ENCODE measurements around the gene EVPL. TPM values are rescaled to one million over a fixed set of nuclear protein-coding genes. Genes with fewer than 3 reads are reported as not detected.
A peak's percentile ranks its signal among the peaks of the same experiment; 100 is the strongest.
"Not testable (repeated sequence)": the region's sequence is repeated elsewhere in the genome, so short reads cannot be mapped to it uniquely, and the experiment has no call there.

The EVPL gene
- total RNA-seq, result 0.09 and 0.17 TPM in 2 replicates

GRCh38 chr17:76027159-76027839, at the start of gene EVPL:
Gene EVPL (minus strand): TSS chr17:76027306. CDS start chr17:76027198, 108 bp downstream.
- no peak for DNase-seq
- no peaks in the 10 kb centered on the region for H3K9me3 Mint-ChIP-seq
- no peaks in the 10 kb centered on the region for H3K36me3 Mint-ChIP-seq (ENCODE audit: low read depth)
- no peaks in the 10 kb centered on the region for H3K27me3 Mint-ChIP-seq
- H3K4me1 Mint-ChIP-seq, result peaks cover 10% of the 10 kb centered on the region
- no peak within 1 kb of the TSS for H3K27ac Mint-ChIP-seq
- intact Hi-C loops (cut with micrococcal nuclease), result no loop called here
- H3K4me3 Mint-ChIP-seq, result no peak within 1 kb of the TSS

GRCh38 chr17:76076146-76076764, 49.1 kb upstream of the EVPL start:
- H3K27ac Mint-ChIP-seq, result no peak overlapping the region
- peaks cover 4% of the 10 kb centered on the region for H3K36me3 Mint-ChIP-seq (ENCODE audit: low read depth)
- H3K4me3 Mint-ChIP-seq, result peak overlapping the region; percentile 85
- no peaks in the 10 kb centered on the region for H3K9me3 Mint-ChIP-seq
- intact Hi-C loops (cut with micrococcal nuclease), result loop anchor here (5.0 to 10.0 kb wide), 3 partner anchors 64 to 659 kb away; partner anchors contain the start of genes MFSD11, MRPL38 and SRSF2
- peak; percentile 68 for DNase-seq
- H3K27me3 Mint-ChIP-seq, result peaks cover 48% of the 10 kb centered on the region
- peaks cover 26% of the 10 kb centered on the region for H3K4me1 Mint-ChIP-seq

GRCh38 chr17:76075364-76076145, 48.4 kb upstream of the EVPL start:
- H3K27me3 Mint-ChIP-seq, result peaks cover 48% of the 10 kb centered on the region
- intact Hi-C loops (cut with micrococcal nuclease), result loop anchor here (5.0 to 10.0 kb wide), 3 partner anchors 63 to 659 kb away; partner anchors contain the start of genes MFSD11, MRPL38 and SRSF2
- H3K9me3 Mint-ChIP-seq, result no peaks in the 10 kb centered on the region
- H3K4me3 Mint-ChIP-seq, result peak overlapping the region; percentile 85
- peaks cover 4% of the 10 kb centered on the region for H3K36me3 Mint-ChIP-seq (ENCODE audit: low read depth)
- DNase-seq, result peak; percentile 70
- peaks cover 31% of the 10 kb centered on the region for H3K4me1 Mint-ChIP-seq
- no peak overlapping the region for H3K27ac Mint-ChIP-seq

GRCh38 chr17:76074390-76075363, 47.6 kb upstream of the EVPL start, which contains the start of gene GALR2:
Gene GALR2 (plus strand): TSS chr17:76074781. CDS start chr17:76074884, 103 bp downstream.
- peak within 1 kb of the TSS; percentile 53 for H3K4me3 Mint-ChIP-seq
- no peak within 1 kb of the TSS for H3K27ac Mint-ChIP-seq
- peaks cover 48% of the 10 kb centered on the region for H3K27me3 Mint-ChIP-seq
- H3K9me3 Mint-ChIP-seq, result no peaks in the 10 kb centered on the region
- no peak for DNase-seq
- intact Hi-C loops (cut with micrococcal nuclease), result loop anchor here (5.0 to 10.0 kb wide), 6 partner anchors 62 to 660 kb away; partner anchors contain the start of genes MFSD11, MRPL38, PRPSAP1 and SRSF2
- peaks cover 36% of the 10 kb centered on the region for H3K4me1 Mint-ChIP-seq
- peaks cover 6% of the 10 kb centered on the region for H3K36me3 Mint-ChIP-seq (ENCODE audit: low read depth)

- intact Hi-C loops (cut with micrococcal nuclease), result loop anchor here (1.0 to 10.0 kb wide), 6 partner anchors 8 to 662 kb away; partner anchors contain the start of genes MFSD11, MRPL38, PRPSAP1 and SRSF2
- H3K4me1 Mint-ChIP-seq, result peaks cover 36% of the 10 kb centered on the region
- DNase-seq, result peak; percentile 96
- H3K27ac Mint-ChIP-seq, result peak within 1 kb of the TSS; percentile 100
- no peaks in the 10 kb centered on the region for H3K9me3 Mint-ChIP-seq
- H3K4me3 Mint-ChIP-seq, result peak within 1 kb of the TSS; percentile 99
- H3K27me3 Mint-ChIP-seq, result peaks cover 29% of the 10 kb centered on the region
- peaks cover 17% of the 10 kb centered on the region for H3K36me3 Mint-ChIP-seq (ENCODE audit: low read depth)
Observed at GRCh38 chr17:76072148-76072858, 45.2 kb upstream of the EVPL start, which contains the start of gene SRP68. Gene SRP68 (minus strand): TSS chr17:76072517. CDS start chr17:76072491, 26 bp downstream.

- peak overlapping the region; percentile 99 for H3K4me3 Mint-ChIP-seq
- peaks cover 21% of the 10 kb centered on the region for H3K36me3 Mint-ChIP-seq (ENCODE audit: low read depth)
- intact Hi-C loops (cut with micrococcal nuclease), result loop anchor here (1.0 to 10.0 kb wide), 7 partner anchors 7 to 663 kb away; partner anchors contain the start of genes EXOC7, MFSD11, MRPL38 and PRPSAP1
- peaks cover 32% of the 10 kb centered on the region for H3K4me1 Mint-ChIP-seq
- H3K27me3 Mint-ChIP-seq, result peaks cover 23% of the 10 kb centered on the region
- H3K9me3 Mint-ChIP-seq, result no peaks in the 10 kb centered on the region
- peak; percentile 74 for DNase-seq
- peak overlapping the region; percentile 100 for H3K27ac Mint-ChIP-seq
Observed at GRCh38 chr17:76071531-76072147, 44.5 kb upstream of the EVPL start.

GRCh38 chr17:76065775-76066174, 38.7 kb upstream of the EVPL start:
- peaks cover 24% of the 10 kb centered on the region for H3K4me1 Mint-ChIP-seq
- no peaks in the 10 kb centered on the region for H3K27me3 Mint-ChIP-seq
- no peaks in the 10 kb centered on the region for H3K9me3 Mint-ChIP-seq
- H3K36me3 Mint-ChIP-seq (ENCODE audit: low read depth), result peaks cover 61% of the 10 kb centered on the region
- H3K4me3 Mint-ChIP-seq, result no peak overlapping the region
- no peak for DNase-seq
- intact Hi-C loops (cut with micrococcal nuclease), result no loop called here
- H3K27ac Mint-ChIP-seq, result peak overlapping the region; percentile 9

- peak overlapping the region; percentile 71 for H3K27ac Mint-ChIP-seq
- intact Hi-C loops (cut with micrococcal nuclease), result loop anchor here (1.0 kb wide), 1 partner anchor 8 kb away; the partner anchor contains the start of gene SRP68
Observed at GRCh38 chr17:76063875-76064546, 36.9 kb upstream of the EVPL start.

GRCh38 chr17:76058264-76058663, 31.2 kb upstream of the EVPL start:
- DNase-seq; H3K27me3 Mint-ChIP-seq; H3K9me3 Mint-ChIP-seq; H3K27ac Mint-ChIP-seq; H3K4me3 Mint-ChIP-seq; intact Hi-C loops (cut with micrococcal nuclease): not testable (repeated sequence)
- Mint-ChIP-seq H3K36me3 (ENCODE audit: low read depth) (peaks cover 66% of the 10 kb centered on the region), H3K4me1 (peaks cover 15% of the 10 kb centered on the region)

More at GRCh38 chr17:76063875-76064546, 36.9 kb upstream of the EVPL start:
- H3K36me3 Mint-ChIP-seq (ENCODE audit: low read depth), result peaks cover 68% of the 10 kb centered on the region
- H3K4me3 Mint-ChIP-seq, result peak overlapping the region; percentile 28
- no peaks in the 10 kb centered on the region for H3K9me3 Mint-ChIP-seq
- peak; percentile 80 for DNase-seq
- no peaks in the 10 kb centered on the region for H3K27me3 Mint-ChIP-seq
- peaks cover 18% of the 10 kb centered on the region for H3K4me1 Mint-ChIP-seq

- Mint-ChIP-seq H3K4me3 (no peak overlapping the region), H3K27me3 (no peaks in the 10 kb centered on the region), H3K27ac (no peak overlapping the region), H3K9me3 (no peaks in the 10 kb centered on the region), H3K36me3 (ENCODE audit: low read depth) (peaks cover 63% of the 10 kb centered on the region), H3K4me1 (peaks cover 15% of the 10 kb centered on the region)
- intact Hi-C loops (cut with micrococcal nuclease), result no loop called here
- no peak for DNase-seq
Observed at GRCh38 chr17:76056882-76057281, 29.8 kb upstream of the EVPL start.

- peaks cover 64% of the 10 kb centered on the region for H3K36me3 Mint-ChIP-seq (ENCODE audit: low read depth)
- intact Hi-C loops (cut with micrococcal nuclease), result no loop called here
- no peaks in the 10 kb centered on the region for H3K9me3 Mint-ChIP-seq
- H3K4me1 Mint-ChIP-seq, result peaks cover 22% of the 10 kb centered on the region
- H3K27ac Mint-ChIP-seq, result peak overlapping the region; percentile 23
- no peak overlapping the region for H3K4me3 Mint-ChIP-seq
- no peak for DNase-seq
- H3K27me3 Mint-ChIP-seq, result no peaks in the 10 kb centered on the region
Observed at GRCh38 chr17:76054112-76054476, 27.0 kb upstream of the EVPL start.
